ENCODE data around the gene PPP2R3B. TPM values are rescaled to one million over a fixed set of nuclear protein-coding genes. Genes with fewer than 3 reads are reported as not detected.
"Not testable (repeated sequence)": the region's sequence is repeated elsewhere in the genome, so short reads cannot be mapped to it uniquely, and the experiment has no call there.

Gene PPP2R3B
- total RNA-seq, 1 experiment from 2014 or later = 13.8 TPM

- DNase-seq (ENCODE audit: low read depth) = no peak
These were observed 17.9 kb upstream of the PPP2R3B start for GRCh38 chrX:404656-405055.

- DNase-seq (ENCODE audit: low read depth) = no peak
These were observed 16.1 kb upstream of the PPP2R3B start for GRCh38 chrX:402857-403256.

- no peak for DNase-seq (ENCODE audit: low read depth)
These were observed 13.6 kb upstream of the PPP2R3B start for GRCh38 chrX:400258-400657.

GRCh38 chrX:397575-397974 lies 10.9 kb upstream of the PPP2R3B start:
- no peak for DNase-seq (ENCODE audit: low read depth)

- DNase-seq (ENCODE audit: low read depth) = no peak
These were observed 8.1 kb upstream of the PPP2R3B start for GRCh38 chrX:394830-395229.

GRCh38 chrX:392575-392846 lies 5.8 kb upstream of the PPP2R3B start:
- DNase-seq (ENCODE audit: low read depth) = no peak

- no peak for DNase-seq (ENCODE audit: low read depth)
These were observed 5.2 kb upstream of the PPP2R3B start for GRCh38 chrX:391717-392574.

GRCh38 chrX:390459-390858 lies 3.8 kb upstream of the PPP2R3B start:
- no peak for DNase-seq (ENCODE audit: low read depth)

GRCh38 chrX:389021-389441 lies 2.3 kb upstream of the PPP2R3B start:
- DNase-seq (ENCODE audit: low read depth) = no peak

GRCh38 chrX:387729-388128 lies 1.0 kb upstream of the PPP2R3B start:
- DNase-seq (ENCODE audit: low read depth) = no peak

GRCh38 chrX:386239-386767 lies 404 bp downstream of the PPP2R3B start:
- DNase-seq (ENCODE audit: low read depth) = no peak

GRCh38 chrX:385736-386135 lies 971 bp downstream of the PPP2R3B start:
- not testable (repeated sequence) for DNase-seq (ENCODE audit: low read depth)

GRCh38 chrX:384861-385260 lies 1.8 kb downstream of the PPP2R3B start:
- DNase-seq (ENCODE audit: low read depth) = no peak

- DNase-seq (ENCODE audit: low read depth) = no peak
These were observed 8.3 kb downstream of the PPP2R3B start for GRCh38 chrX:378443-378842.

- not testable (repeated sequence) for DNase-seq (ENCODE audit: low read depth)
These were observed 10.5 kb downstream of the PPP2R3B start for GRCh38 chrX:376206-376605.

GRCh38 chrX:375181-376036 lies 11.3 kb downstream of the PPP2R3B start:
- DNase-seq (ENCODE audit: low read depth) = no peak

- no peak for DNase-seq (ENCODE audit: low read depth)
These were observed 12.1 kb downstream of the PPP2R3B start for GRCh38 chrX:374596-374995.

GRCh38 chrX:373641-374471 lies 12.9 kb downstream of the PPP2R3B start:
- no peak for DNase-seq (ENCODE audit: low read depth)

- DNase-seq (ENCODE audit: low read depth) = no peak
These were observed 13.7 kb downstream of the PPP2R3B start for GRCh38 chrX:372856-373640.

- no peak for DNase-seq (ENCODE audit: low read depth)
These were observed 14.8 kb downstream of the PPP2R3B start for GRCh38 chrX:371907-372306.
